ENCODE measurements around the gene MYO16.

- no peak for TF ChIP-seq CTCF (IDR thresholded peaks at IDR 0.05)
- no peak for TF ChIP-seq EP300 (IDR thresholded peaks at IDR 0.05)
Observed at GRCh38 chr13:109093998-109094397, 464.6 kb downstream of the MYO16 start.

All from ovary (tissue), 3 donors.